Stimulated activated effector memory CD8-positive, alpha-beta T cell treated with anti-CD3 and anti-CD28 coated beads, Interleukin-12 subunit alpha, Interleukin-12 subunit beta, amount 100 ng/mL, for 72 hours (primary cell): ENCODE measurements around the gene GPRC5B.

Source experiments
- ATAC-seq: fragments of 150-1000 bp; cut with Tn5 transposase; 2 replicates; pipeline ENCODE4 v1.10.0; 2021
- DNase-seq, 2 donors: peaks; one replicate each; pipeline ENCODE4 v3.0.0; 2021 to 2022; ENCODE audit warnings: low spot score in 2 of 2
- H3K27ac Mint-ChIP-seq: one replicate; pipeline ENCODE4 v1.8.0; 2022; ENCODE audit warnings: mild to moderate bottlenecking, mixed read lengths
- H3K36me3 Mint-ChIP-seq: one replicate; pipeline ENCODE4 v1.8.0; 2022; ENCODE audit warnings: mild to moderate bottlenecking, mixed read lengths
- H3K4me1 Mint-ChIP-seq: one replicate; pipeline ENCODE4 v1.8.0; 2022; ENCODE audit warnings: mixed read lengths
- H3K4me3 Mint-ChIP-seq: one replicate; pipeline ENCODE4 v1.8.0; 2022; ENCODE audit warnings: mild to moderate bottlenecking, mixed read lengths
- H3K9me3 Mint-ChIP-seq: one replicate; pipeline ENCODE4 v1.8.0; 2022; ENCODE audit warnings: mixed read lengths

GPRC5B gene

DNA sequence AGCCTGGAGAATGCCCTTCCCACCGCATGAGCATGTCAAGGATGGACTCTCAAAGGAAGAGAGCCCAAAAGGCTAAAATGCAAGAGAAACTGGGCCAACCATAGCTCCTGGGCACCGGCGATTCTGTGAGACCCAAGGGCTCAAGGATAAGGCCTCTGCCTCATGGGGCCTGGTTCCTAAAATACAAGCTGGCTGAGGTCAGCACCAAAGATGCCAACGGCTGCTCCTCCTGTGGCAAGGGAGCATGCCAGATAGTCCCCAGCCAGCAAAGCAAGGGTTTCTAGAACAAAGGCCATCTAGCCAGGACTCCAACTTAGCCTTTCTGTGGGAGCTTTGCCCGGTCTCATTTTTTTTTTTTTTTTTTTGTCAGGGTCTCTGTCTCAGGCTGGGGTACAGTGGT is 20.1 kb downstream of the GPRC5B start:
- no peaks in the 10 kb centered on the region for H3K4me1 Mint-ChIP-seq
- H3K9me3 Mint-ChIP-seq = no peaks in the 10 kb centered on the region
- no peaks in the 10 kb centered on the region for H3K36me3 Mint-ChIP-seq
- DNase-seq = no peak
- H3K4me3 Mint-ChIP-seq = no peak overlapping the region
- H3K27ac Mint-ChIP-seq = no peak overlapping the region
- no peak for ATAC-seq

GRCh38 chr16:19863990-19864389 is 20.7 kb downstream of the GPRC5B start:
- DNase-seq (no peak), ATAC-seq (no peak)
- H3K27ac Mint-ChIP-seq = no peak overlapping the region
- H3K4me1 Mint-ChIP-seq = no peaks in the 10 kb centered on the region
- no peaks in the 10 kb centered on the region for H3K9me3 Mint-ChIP-seq
- H3K4me3 Mint-ChIP-seq = no peak overlapping the region
- H3K36me3 Mint-ChIP-seq = no peaks in the 10 kb centered on the region

DNA sequence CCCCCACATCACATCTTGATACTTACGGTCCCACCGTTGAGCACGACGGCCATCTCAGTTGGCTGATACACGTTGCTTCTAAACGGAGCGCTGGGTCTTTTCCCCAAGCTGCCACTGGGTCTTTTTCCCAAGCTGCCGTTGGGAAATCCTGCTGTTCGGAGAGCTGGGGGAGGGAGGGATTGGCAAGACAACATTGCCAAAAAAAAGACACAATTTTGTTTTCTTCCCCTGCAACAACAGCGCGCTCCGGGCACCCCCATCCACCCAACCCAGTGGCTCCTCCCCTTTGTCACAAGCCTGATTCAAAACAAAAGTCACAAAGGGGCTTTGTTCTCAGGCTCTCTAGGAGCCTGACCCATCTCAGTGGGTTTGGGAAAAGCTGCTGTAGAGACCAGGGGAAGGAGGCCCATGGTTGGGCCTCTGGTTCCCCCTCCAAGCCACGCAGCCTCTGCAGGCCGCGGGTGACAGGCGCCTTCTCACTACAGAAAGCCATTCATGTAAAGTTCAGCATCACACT is 22.8 kb downstream of the GPRC5B start:
- H3K36me3 Mint-ChIP-seq = no peaks in the 10 kb centered on the region
- H3K27ac Mint-ChIP-seq = no peak overlapping the region
- H3K4me3 Mint-ChIP-seq = no peak overlapping the region
- no peaks in the 10 kb centered on the region for H3K4me1 Mint-ChIP-seq
- DNase-seq (no peak), ATAC-seq (no peak)
- no peaks in the 10 kb centered on the region for H3K9me3 Mint-ChIP-seq

DNA sequence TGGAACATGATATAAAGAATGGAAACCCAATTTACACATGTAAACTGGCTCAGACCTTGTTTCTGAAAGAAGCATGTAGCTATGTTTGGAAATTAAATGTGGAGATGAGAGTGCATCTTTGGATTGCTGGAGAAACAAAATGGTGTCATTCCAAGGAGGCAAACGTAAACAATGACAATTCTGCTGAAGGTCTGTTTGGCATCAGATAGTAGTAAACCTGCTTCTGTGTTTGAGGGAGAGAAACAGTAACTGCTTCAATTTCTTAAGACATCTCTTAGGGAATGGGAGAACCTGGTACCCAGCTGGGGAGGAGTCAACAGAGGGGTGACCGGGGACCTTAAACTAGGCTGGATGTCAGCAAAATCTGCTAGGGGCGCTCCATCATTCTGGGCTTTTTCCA is 23.5 kb downstream of the GPRC5B start:
- Mint-ChIP-seq H3K36me3 (no peaks in the 10 kb centered on the region), H3K9me3 (no peaks in the 10 kb centered on the region), H3K27ac (no peak overlapping the region), H3K4me1 (no peaks in the 10 kb centered on the region), H3K4me3 (no peak overlapping the region)
- ATAC-seq (no peak), DNase-seq (no peak)

- DNase-seq = no peak
- Mint-ChIP-seq H3K27ac (no peak overlapping the region), H3K4me1 (no peaks in the 10 kb centered on the region), H3K4me3 (no peak overlapping the region), H3K36me3 (no peaks in the 10 kb centered on the region), H3K9me3 (no peaks in the 10 kb centered on the region)
- ATAC-seq = no peak
Measured at GRCh38 chr16:19860166-19861041, 24.2 kb downstream of the GPRC5B start.

GRCh38 chr16:19859603-19860002 is 25.0 kb downstream of the GPRC5B start:
- Mint-ChIP-seq H3K4me1 (no peaks in the 10 kb centered on the region), H3K27ac (no peak overlapping the region), H3K9me3 (no peaks in the 10 kb centered on the region), H3K4me3 (no peak overlapping the region), H3K36me3 (no peaks in the 10 kb centered on the region)
- no peak for DNase-seq
- no peak for ATAC-seq

DNA sequence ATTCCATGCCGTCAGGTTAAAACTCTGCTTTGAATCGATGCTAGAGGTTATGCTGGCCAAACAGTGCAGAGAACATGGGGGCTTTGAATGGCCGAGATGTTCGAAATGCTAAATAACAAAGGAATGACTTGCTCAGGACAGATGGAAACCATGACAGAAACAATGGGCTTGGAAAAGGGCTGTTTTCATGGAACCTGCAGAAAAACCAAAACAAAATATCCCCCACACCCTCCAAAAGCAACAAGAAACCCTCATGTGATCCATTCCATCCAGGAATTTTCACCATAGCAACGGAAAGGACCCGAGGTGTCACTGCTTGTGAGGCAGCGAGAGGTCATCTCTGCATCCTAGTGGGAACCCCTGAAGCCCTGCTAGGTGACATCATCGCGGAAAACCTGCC is 25.5 kb downstream of the GPRC5B start:
- H3K36me3 Mint-ChIP-seq = no peaks in the 10 kb centered on the region
- H3K9me3 Mint-ChIP-seq = no peaks in the 10 kb centered on the region
- no peaks in the 10 kb centered on the region for H3K4me1 Mint-ChIP-seq
- no peak for ATAC-seq
- no peak for DNase-seq
- H3K27ac Mint-ChIP-seq = no peak overlapping the region
- H3K4me3 Mint-ChIP-seq = no peak overlapping the region

DNA sequence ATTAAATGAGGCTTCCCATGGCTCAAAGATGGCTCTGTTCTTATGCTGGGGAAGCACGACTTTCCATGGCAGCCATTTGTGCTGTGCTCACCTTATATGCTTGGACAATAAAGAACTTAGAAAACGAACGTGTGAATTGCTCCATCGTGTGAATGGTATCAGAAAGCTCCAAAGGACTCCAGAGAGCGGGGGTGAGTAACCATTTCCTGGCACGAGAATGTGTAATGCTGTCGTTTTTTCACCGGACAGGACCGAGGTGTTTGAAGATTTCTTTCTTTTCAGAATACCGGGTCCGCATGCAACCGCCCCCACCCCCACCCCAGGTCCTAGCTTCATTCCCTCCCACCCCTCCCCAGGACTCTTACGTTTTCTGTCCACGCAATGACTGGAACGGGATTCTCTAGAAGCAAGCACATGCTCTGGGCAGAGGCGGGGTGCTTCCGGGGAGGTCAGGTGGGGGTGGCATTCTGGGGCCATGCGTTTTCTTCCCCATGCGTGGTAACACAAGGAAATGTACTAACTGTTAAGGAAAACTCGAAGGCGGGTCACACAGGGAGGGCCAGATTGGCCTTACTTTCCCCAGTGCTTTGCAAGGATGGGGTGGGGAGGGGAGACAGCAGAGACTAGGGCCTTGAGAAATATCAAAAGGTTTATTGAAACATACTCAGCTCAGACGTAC is 26.2 kb downstream of the GPRC5B start:
- Mint-ChIP-seq H3K9me3 (no peaks in the 10 kb centered on the region), H3K27ac (no peak overlapping the region), H3K36me3 (no peaks in the 10 kb centered on the region), H3K4me3 (no peak overlapping the region), H3K4me1 (no peaks in the 10 kb centered on the region)
- ATAC-seq (no peak), DNase-seq (no peak)

DNA sequence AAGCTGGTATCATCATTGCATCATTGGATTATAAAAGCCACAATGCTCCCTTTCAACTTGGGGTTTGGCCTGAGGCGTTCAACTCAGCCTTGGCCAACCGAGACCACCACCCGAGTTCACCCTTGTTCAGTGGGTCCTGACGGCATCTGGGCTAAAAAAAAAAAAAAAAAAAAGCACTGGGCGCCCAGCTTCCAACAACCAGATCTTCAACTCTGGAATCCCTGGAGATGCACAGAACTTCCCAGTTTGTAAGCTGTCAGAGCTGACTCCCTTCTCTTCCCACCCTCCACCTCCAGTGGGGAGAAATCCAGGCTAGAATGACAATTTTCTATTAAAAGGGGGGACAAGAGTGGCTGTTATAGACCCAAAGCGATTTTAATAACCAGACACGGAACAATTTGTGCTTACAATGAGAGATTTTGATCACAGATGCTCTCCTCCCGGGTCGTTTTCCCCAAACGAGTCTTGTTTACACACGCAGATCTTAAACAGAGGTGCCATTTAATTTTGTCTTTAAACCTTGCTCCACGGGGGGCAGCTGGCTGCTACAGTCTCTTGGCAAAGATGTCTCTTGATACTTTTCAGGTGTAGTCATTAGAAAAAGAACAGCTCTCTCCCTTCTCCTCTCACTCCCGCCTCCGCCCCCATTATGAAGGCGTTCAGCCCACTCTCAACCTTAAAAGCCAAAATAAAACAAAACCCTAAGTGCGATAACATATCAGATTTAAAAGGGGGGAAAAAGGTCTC is 26.9 kb downstream of the GPRC5B start:
- Mint-ChIP-seq H3K36me3 (no peaks in the 10 kb centered on the region), H3K9me3 (no peaks in the 10 kb centered on the region), H3K27ac (no peak overlapping the region), H3K4me3 (no peak overlapping the region), H3K4me1 (no peaks in the 10 kb centered on the region)
- ATAC-seq = no peak
- no peak for DNase-seq

DNA sequence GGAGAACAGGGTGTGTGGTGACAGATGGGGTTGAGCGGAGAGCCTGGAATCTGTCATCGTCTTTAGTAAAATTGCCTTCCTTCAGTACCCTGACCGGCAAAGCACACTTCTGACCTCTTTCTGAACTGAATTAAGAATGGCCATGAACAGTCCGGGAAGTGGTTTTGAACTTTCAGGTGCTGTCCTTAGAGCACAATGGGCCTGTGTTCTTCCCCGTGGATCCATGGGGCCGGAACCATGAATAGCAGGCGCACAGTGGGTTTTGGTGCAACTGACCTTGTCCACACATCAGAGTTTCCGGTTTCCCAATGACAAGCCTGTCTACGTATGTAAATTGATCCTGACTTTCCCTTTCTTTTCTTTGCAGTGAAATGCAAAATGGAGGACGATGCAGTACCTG is 28.5 kb downstream of the GPRC5B start:
- Mint-ChIP-seq H3K9me3 (no peaks in the 10 kb centered on the region), H3K4me3 (no peak overlapping the region), H3K4me1 (no peaks in the 10 kb centered on the region)

GRCh38 chr16:19854543-19854876 is 30.1 kb downstream of the GPRC5B start:
- no peaks in the 10 kb centered on the region for H3K4me1 Mint-ChIP-seq

More for the DNA sequence above, 28.5 kb downstream of the GPRC5B start:
- DNase-seq (no peak), ATAC-seq (no peak)
- no peaks in the 10 kb centered on the region for H3K36me3 Mint-ChIP-seq
- no peak overlapping the region for H3K27ac Mint-ChIP-seq

DNA sequence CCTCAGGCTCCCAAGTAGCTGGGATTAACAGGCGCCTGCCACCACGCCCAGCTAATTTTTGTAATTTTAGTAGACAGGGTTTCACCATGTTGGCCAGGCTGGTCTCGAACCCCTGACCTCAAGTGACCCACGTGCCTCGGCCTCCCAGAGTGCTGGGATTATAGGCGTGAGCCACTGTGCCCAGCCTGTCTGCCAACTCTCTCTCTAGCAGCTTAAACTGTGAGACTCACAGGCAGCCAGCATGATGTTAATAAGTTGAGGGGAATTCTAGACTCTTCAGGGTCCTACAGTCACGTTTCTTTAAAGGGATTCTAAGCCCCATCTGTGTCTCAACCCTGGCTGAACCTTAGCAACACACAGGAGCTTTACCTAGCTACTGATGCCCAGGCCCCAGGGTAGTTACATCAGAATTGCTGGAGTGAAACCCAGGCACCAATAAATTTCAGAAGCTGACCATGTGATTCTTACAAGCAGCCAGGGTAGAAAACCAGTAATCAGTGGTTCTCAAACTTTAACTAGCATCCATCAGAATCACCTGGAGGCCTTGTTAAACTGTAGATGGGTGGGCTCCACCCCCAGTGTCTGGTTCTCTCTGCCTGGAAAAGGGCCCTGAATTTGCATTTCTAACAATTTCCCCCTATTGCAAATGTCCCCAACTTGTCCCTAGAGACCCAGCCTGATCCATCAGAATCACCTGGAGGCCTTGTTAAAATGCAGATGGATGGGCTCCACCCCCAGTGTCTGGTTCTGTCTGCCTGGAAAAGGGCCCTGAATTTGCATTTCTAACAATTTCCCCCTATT is 30.7 kb downstream of the GPRC5B start:
- H3K4me3 Mint-ChIP-seq = no peak overlapping the region
- ATAC-seq (no peak), DNase-seq (no peak)
- no peaks in the 10 kb centered on the region for H3K36me3 Mint-ChIP-seq
- H3K9me3 Mint-ChIP-seq = no peaks in the 10 kb centered on the region
- no peaks in the 10 kb centered on the region for H3K4me1 Mint-ChIP-seq
- H3K27ac Mint-ChIP-seq = no peak overlapping the region

More at GRCh38 chr16:19854543-19854876, 30.1 kb downstream of the GPRC5B start:
- Mint-ChIP-seq H3K9me3 (no peaks in the 10 kb centered on the region), H3K4me3 (no peak overlapping the region), H3K27ac (no peak overlapping the region), H3K36me3 (no peaks in the 10 kb centered on the region)
- DNase-seq (no peak), ATAC-seq (no peak)

DNA sequence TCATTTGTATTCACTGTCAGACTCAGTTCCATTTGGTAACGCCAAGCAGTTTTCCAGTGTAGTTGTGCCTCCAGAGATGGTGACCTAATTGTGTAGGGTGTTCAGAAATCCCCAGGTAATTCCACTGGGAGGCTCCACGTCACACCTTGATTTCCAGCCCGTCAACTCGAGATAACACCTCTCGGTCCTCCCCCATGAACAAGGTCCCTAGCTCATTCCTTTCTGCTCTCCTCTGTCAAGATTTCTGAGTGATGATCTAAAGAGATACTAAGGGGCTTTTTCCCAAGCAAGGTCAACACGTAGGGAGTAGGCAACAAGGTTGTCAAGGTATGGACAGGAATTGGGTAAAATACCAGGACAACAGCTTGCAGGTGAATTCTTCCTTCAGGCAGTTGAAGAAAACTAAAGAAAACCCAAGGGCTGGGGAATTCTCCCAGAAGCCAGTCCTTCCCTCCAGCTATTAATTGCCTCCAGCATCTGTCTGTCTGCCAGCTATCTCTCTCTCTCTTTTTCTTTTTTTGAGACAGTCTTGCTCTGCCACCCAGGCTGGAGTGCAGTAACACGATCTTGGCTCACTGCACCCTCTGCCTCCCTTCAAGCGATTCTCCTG is 31.4 kb downstream of the GPRC5B start:
- Mint-ChIP-seq H3K4me3 (no peak overlapping the region), H3K9me3 (no peaks in the 10 kb centered on the region), H3K36me3 (no peaks in the 10 kb centered on the region), H3K4me1 (no peaks in the 10 kb centered on the region), H3K27ac (no peak overlapping the region)
- ATAC-seq (no peak), DNase-seq (no peak)

DNA sequence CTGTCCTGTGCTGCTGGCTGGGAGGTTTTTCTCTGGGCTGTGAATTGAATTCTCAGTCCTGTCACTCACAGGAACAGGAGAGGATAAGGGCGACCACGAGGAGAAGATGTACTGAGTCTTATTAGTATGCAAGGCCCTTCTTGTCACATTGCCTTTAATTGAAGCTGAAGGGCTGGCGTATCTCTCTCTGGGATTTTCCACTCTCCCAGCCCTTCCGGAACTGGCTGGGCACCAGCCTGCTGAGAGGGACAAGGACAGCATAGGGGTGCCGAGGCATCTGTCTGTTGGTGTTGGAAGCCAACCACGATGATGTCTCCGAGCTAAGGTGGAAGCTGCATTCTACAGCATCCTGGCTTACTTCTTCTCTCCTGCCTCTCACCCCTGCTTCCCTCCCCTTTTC is 33.2 kb downstream of the GPRC5B start:
- H3K9me3 Mint-ChIP-seq = no peaks in the 10 kb centered on the region
- H3K4me3 Mint-ChIP-seq = no peak overlapping the region
- no peak overlapping the region for H3K27ac Mint-ChIP-seq
- DNase-seq (no peak), ATAC-seq (no peak)
- no peaks in the 10 kb centered on the region for H3K36me3 Mint-ChIP-seq
- no peaks in the 10 kb centered on the region for H3K4me1 Mint-ChIP-seq
